HG03196 (cell line): ENCODE data around the gene UBE2I.

Experiments used
- ATAC-seq: cut with Tn5 transposase; IDR thresholded peaks from one replicate; pipeline ENCODE4 v1.9.1; 2021; ENCODE audit not compliant: unreplicated experiment

UBE2I gene

DNA sequence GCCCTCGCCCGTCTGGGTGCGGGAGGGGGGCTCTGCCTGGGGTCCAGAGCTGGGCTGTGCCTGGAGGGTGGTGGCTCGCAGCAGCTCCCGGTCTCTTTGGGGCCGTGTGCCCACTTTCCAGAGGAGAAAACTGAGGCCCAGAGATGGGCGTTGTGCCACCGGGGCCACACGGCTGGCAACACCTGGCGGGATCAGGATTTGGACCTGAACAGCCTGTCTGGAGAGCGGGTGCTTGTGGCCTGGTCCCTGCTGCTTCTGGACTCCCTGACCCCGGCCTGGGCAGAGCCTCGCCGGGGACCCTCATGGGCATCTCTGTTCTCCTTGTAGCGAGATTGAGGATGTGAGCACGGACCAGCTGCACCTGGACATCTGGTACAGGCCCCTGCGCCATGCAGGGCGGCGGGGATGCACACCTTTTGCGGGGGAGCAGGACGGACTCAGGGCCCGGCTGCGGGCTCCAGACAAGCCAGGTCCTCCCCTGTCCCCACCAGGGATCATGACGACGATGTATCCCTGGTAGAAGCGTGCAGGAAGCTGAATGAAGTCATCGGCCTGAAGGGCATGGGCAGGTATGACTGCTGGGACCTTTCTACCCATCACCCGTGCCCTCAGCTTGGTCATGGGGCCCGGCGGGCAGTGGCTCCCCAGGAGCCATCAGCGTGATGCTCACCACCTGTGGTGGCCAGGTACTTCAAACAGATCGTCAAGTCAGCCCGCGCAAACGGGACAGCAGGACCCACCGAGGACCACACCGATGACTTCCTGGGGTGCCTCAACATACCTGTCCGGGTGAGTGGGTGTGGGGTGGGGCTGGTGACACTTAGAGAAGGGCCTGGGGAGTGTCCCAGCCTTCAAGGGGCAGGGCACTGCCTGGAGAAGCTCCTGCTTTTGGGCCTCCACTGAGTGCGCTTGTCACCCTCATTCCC is 32.3 kb downstream of the UBE2I start:
- ATAC-seq: no peak

GRCh38 chr16:1342526-1343427 is 33.3 kb downstream of the UBE2I start:
- peak; percentile 79 for ATAC-seq

- no peak for ATAC-seq
Observed at GRCh38 chr16:1343428-1344242, 34.2 kb downstream of the UBE2I start.

GRCh38 chr16:1344499-1344898 is 35.1 kb downstream of the UBE2I start:
- no peak for ATAC-seq

GRCh38 chr16:1345087-1345486 is 35.7 kb downstream of the UBE2I start:
- no peak for ATAC-seq

GRCh38 chr16:1345651-1346421 is 36.4 kb downstream of the UBE2I start:
- ATAC-seq: no peak

- no peak for ATAC-seq
Observed at GRCh38 chr16:1346422-1347285, 37.2 kb downstream of the UBE2I start.

- ATAC-seq: no peak
Observed at GRCh38 chr16:1347286-1347855, 37.9 kb downstream of the UBE2I start.

DNA sequence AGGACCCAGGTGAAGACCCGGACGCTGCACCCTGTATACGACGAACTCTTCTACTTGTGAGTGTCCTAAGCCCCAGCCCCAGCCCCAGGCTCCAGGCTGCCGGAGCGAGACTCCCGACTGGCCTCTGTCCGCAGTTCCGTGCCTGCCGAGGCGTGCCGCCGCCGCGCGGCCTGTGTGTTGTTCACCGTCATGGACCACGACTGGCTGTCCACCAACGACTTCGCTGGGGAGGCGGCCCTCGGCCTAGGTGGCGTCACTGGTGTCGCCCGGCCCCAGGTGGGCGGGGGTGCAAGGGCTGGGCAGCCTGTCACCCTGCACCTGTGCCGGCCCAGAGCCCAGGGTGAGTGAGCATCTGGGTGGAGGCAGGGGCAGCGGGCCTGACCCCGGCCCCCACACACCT is 38.5 kb downstream of the UBE2I start:
- no peak for ATAC-seq

DNA sequence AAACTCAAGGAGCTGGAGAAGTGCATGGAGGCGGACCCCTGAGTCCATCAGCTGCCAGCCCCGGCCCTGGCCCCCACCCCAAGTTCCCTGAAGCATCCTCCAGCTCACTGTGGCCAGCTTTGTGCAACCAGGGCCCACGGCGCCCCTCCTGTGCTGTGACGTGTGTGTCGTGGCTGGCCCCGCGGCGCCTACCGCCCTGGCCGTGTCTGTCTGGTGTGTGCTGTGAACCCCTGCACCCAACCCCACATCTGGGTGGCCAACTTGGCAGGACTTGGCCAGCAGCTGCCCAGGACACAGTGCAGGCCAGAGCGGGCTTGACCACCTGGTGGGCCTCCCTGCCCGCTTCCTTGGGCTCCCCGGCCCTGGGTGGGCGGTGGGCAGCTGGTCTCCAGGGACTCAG is 39.0 kb downstream of the UBE2I start:
- ATAC-seq: no peak

DNA sequence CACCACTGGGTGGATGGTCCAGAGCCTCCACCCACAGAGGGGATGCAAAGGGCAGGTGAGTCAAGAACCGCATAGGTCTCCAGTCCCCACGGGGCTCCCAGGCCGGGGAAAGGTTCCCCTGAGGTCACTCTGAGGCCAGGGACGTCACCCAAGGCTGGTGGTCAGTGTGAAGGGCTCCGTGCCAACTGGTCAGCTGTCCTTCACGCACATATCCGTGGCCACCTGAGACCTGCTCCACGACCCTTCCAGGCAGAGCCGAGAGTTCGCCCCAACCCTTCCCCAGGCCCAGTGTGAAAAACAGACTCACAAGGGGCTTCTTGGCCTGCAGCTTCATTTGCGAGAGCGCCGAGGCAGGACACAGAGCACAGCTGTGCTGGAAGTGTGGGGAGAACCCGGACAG is 39.5 kb downstream of the UBE2I start:
- no peak for ATAC-seq

GRCh38 chr16:1349351-1349750 is 39.9 kb downstream of the UBE2I start:
- no peak for ATAC-seq

DNA sequence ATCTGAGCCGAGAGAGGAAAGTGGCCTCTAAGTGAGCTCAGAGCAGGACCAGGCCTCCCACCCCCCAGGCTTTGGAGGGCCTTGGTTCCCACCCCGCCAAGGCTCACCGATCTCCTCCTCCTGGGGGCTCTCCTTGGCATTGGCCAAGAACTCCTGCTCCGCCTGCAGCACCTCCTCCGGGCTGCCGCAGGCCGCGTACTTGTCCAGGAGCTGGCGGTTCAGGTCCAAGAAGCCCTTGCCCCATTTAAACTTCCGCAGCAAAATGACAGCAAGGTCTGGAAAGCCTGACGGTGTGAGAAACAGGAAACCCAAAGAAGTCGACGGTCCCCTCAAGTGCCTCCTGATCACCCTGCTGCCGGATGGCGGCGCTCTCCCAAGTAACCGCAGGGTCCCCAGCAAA is 40.5 kb downstream of the UBE2I start:
- ATAC-seq: no peak

- ATAC-seq: no peak
Observed at GRCh38 chr16:1350691-1351090, 41.3 kb downstream of the UBE2I start.

GRCh38 chr16:1351215-1351581 is 41.8 kb downstream of the UBE2I start:
- ATAC-seq: peak; percentile 17

DNA sequence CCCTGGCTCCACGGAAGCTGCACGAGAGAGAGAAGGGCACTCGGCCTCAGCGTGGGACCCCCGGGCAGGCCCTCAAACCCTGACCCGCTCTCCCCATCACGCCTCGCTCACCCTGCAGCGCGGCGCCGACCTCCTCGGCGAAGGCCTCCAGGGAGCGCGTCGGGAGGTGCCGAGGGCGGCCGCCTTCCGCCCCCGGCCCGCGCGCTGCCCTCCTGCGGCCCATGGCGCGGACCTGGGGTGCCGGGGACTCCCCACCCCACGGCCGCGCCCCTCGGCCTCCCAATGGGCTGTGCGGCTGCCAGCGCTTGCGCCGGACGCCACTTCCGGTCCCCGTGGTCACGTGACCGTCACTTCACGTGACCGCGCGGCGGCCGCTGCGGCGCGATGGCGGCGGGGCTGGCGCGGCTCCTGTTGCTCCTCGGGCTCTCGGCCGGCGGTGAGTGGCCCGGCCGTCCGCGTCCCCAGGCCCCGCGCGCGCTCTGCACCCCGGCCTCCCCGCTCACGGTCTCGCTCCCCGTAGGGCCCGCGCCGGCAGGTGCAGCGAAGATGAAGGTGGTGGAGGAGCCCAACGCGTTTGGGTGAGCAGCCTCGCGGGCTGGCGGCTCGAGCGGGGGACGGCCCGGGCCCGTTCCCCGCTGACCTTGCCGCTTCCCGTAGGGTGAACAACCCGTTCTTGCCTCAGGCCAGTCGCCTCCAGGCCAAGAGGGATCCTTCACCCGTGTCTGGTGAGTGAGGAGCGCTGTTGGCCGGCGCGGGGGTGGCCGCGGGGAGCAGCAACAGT is 42.3 kb downstream of the UBE2I start, which contains the start of the genes GNPTG and TSR3:
GNPTG (plus strand) TSS at position 350 of the 781 bp plus-strand sequence; CDS start at position 385, 35 bp downstream.
TSR3 (minus strand) TSS at position 297 of the 781 bp plus-strand sequence; CDS start at position 223, 74 bp downstream.
- peak; percentile 58 for ATAC-seq

GRCh38 chr16:1354815-1355540 is 45.5 kb downstream of the UBE2I start:
- no peak for ATAC-seq
